ENCODE measurements around the gene IFI27L2.

Gene IFI27L2

DNA sequence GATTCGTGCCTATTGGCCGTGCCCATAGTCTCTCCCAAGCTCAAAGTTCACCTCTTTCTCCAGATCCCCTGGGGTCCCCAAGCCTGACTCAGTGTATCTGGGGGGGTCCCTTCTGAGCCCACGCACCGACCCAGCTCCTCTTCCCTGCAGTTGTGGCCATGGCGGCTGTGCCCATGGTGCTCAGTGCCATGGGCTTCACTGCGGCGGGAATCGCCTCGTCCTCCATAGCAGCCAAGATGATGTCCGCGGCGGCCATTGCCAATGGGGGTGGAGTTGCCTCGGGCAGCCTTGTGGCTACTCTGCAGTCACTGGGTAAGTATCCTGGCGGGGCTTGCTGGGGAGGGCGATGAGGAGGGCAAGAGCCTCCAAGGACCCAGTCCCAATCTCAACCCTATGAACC, 13.8 kb downstream of the IFI27L2 start:
- no peak for DNase-seq (ENCODE audit: low spot score)
- in situ Hi-C loops (cut with MboI; ENCODE audit: low pct_unique_long_range_greater_than_20kb, low sequenced_read_pairs, unreplicated experiment): no loop called here
- TF ChIP-seq, protein P1, sequence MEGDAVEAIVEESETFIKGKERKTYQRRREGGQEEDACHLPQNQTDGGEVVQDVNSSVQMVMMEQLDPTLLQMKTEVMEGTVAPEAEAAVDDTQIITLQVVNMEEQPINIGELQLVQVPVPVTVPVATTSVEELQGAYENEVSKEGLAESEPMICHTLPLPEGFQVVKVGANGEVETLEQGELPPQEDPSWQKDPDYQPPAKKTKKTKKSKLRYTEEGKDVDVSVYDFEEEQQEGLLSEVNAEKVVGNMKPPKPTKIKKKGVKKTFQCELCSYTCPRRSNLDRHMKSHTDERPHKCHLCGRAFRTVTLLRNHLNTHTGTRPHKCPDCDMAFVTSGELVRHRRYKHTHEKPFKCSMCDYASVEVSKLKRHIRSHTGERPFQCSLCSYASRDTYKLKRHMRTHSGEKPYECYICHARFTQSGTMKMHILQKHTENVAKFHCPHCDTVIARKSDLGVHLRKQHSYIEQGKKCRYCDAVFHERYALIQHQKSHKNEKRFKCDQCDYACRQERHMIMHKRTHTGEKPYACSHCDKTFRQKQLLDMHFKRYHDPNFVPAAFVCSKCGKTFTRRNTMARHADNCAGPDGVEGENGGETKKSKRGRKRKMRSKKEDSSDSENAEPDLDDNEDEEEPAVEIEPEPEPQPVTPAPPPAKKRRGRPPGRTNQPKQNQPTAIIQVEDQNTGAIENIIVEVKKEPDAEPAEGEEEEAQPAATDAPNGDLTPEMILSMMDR (IDR thresholded peaks at IDR 0.05; ENCODE audit: extremely low read depth, insufficient read depth, missing control alignments): no peak

DNA sequence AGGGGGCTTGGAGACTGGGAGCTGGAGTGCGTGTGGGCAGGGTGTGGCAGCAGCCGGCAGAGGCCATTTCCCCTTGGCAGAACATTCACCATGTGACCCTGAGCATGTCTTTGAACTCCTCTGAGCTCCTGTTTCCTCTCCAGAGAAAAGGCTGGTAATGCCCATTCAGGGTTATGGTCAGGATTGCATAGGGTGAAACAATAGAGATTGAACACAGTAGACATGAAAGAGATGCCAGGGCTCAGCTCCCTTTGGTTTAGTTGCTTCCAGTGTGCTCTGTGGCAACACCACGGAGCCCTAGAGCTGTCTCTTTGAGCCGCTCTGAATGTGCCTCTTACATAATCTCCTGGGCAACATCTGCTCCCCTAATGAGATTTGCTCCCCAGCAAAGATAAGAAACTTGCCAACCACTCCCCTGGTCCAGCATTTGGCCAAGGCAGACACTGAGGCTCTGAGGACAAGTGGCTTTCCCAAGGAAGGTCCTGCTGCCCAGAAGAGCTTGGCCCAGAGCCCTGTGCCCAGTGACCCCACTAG, 14.3 kb downstream of the IFI27L2 start:
- DNase-seq (ENCODE audit: low spot score): no peak
- in situ Hi-C loops (cut with MboI; ENCODE audit: low pct_unique_long_range_greater_than_20kb, low sequenced_read_pairs, unreplicated experiment): no loop called here
- TF ChIP-seq, protein P1 (IDR thresholded peaks at IDR 0.05; ENCODE audit: extremely low read depth, insufficient read depth, missing control alignments): no peak

DNA sequence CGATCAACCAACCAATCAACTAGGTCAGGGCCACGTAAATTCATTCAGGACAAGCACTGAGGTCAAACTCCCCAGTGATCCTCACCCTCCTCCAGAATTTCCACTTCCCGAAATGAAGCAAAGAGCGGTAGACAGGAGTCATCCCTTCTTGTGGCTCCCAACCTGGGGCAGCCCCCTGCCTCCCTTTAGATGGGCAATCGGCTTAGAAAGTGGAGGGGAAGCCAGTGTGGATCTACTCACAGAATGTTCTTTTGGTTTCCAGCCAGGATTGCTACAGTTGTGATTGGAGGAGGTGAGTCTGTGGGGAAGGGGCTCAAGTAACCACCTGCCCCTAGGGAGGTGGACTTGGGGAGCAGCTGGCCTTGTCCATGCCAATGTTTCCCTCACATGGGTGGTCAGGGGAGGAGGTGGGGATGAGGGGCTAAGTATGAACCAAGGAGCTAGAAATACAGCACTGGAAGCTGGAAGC, 14.8 kb downstream of the IFI27L2 start:
- no peak for DNase-seq (ENCODE audit: low spot score)
- in situ Hi-C loops (cut with MboI; ENCODE audit: low pct_unique_long_range_greater_than_20kb, low sequenced_read_pairs, unreplicated experiment): no loop called here

DNA sequence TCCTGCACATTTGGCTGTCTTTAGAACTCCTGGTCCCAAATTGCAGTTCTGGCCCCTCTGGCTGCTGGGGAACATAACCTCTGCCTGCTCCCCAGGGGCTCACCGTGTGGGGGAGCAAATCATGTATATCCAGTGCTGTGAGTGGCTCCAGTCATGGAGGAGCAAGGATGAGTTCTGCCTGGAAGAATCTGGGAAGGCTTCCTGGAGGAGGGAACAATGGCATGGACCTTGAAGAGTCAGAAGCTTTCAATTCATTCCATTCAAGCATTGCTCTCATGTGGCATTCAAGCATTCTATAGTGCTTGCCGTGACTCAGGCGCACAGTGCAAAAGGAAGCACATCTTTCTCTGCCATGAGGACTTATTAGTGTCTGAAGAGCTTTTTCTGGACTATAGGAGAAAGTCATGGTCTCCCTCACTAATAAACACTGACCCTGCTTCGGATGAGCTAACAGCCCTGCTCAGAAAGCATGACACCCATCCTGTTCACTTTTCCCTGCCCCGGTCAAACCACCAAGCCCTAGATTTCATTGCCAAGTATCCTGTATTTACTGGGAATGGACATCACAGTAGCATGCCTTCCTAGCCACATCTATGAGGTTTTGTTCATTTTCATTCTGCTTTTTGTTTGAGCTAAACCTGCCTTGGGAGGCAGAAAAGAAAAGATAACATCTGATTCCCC, 15.4 kb downstream of the IFI27L2 start:
- TF ChIP-seq, protein P1 (IDR thresholded peaks at IDR 0.05; ENCODE audit: extremely low read depth, insufficient read depth, missing control alignments): no peak
- in situ Hi-C loops (cut with MboI; ENCODE audit: low pct_unique_long_range_greater_than_20kb, low sequenced_read_pairs, unreplicated experiment): no loop called here
- DNase-seq (ENCODE audit: low spot score): no peak

More for the DNA sequence above, 14.8 kb downstream of the IFI27L2 start:
- TF ChIP-seq, protein P1 (IDR thresholded peaks at IDR 0.05; ENCODE audit: extremely low read depth, insufficient read depth, missing control alignments): no peak

DNA sequence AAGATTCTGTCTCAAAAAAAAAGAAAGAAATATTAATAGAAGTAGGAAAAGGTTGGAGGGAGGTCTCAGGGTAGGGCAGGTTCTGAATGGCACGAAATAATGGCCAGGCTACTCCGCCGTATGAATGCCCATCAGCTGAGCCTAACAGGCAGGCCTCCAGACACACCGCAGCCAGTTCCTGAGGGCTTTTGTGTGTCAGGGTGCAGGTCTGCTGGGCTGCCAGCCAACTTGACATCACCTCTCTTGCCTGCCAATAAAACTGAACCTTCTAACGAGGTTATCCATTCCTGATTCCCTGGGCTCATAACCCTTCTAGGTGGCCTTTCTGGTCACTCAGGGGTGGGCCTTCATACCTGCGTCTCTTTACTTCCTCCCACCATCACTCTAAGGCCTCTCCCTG, 15.9 kb downstream of the IFI27L2 start:
- in situ Hi-C loops (cut with MboI; ENCODE audit: low pct_unique_long_range_greater_than_20kb, low sequenced_read_pairs, unreplicated experiment): no loop called here
- DNase-seq (ENCODE audit: low spot score): no peak
- TF ChIP-seq, protein P1 (IDR thresholded peaks at IDR 0.05; ENCODE audit: extremely low read depth, insufficient read depth, missing control alignments): no peak

DNA sequence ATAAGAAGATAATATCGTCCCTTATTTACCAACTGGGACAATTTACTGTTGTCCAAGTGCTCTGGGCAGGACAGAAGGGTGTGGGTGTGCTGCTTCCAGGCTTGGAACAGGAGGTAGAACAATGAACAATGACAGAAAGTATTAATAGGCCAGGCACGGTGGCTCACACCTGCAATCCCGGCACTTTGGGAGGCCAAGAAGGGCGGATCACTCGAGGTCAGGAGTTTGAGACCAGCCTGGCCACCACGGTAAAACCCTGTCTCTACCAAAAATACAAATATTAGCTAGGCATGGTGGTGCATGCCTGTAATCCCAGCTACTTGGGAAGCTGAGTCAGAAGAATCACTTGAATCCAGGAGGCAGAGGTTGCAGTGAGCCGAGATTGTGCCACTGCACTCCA, 16.3 kb downstream of the IFI27L2 start:
- in situ Hi-C loops (cut with MboI; ENCODE audit: low pct_unique_long_range_greater_than_20kb, low sequenced_read_pairs, unreplicated experiment): no loop called here
- TF ChIP-seq, protein P1 (IDR thresholded peaks at IDR 0.05; ENCODE audit: extremely low read depth, insufficient read depth, missing control alignments): no peak

More for the DNA sequence above, 16.3 kb downstream of the IFI27L2 start:
- no peak for DNase-seq (ENCODE audit: low spot score)
